Measurements from ENCODE around the gene TNFRSF25. TPM values are rescaled to one million over a fixed set of nuclear protein-coding genes. Genes with fewer than 3 reads are reported as not detected.

TNFRSF25 gene
- total RNA-seq, 1 donor from 2014 or later, result 26.1 TPM

- DNase-seq (ENCODE audit: low read depth, low spot score), result no peak
- H3K36me3 Mint-ChIP-seq (ENCODE audit: low read depth), result no peaks in the 10 kb centered on the region
- no peaks in the 10 kb centered on the region for H3K9me3 Mint-ChIP-seq
- H3K27ac Mint-ChIP-seq (ENCODE audit: unreplicated experiment), result peak overlapping the region; percentile 78
- peaks cover 9% of the 10 kb centered on the region for H3K4me1 Mint-ChIP-seq
- peak overlapping the region; percentile 15 for H3K4me3 Mint-ChIP-seq
- H3K27me3 Mint-ChIP-seq (ENCODE audit: low read depth), result no peaks in the 10 kb centered on the region
- TF ChIP-seq CTCF (conservative IDR thresholded peaks at IDR 0.05), result no peak
These were observed 45.7 kb upstream of the TNFRSF25 start for GRCh38 chr1:6511561-6512244.

- Mint-ChIP-seq H3K27ac (ENCODE audit: unreplicated experiment) (peak overlapping the region; percentile 19), H3K9me3 (no peaks in the 10 kb centered on the region), H3K36me3 (ENCODE audit: low read depth) (no peaks in the 10 kb centered on the region), H3K4me3 (no peak overlapping the region), H3K4me1 (peaks cover 14% of the 10 kb centered on the region), H3K27me3 (ENCODE audit: low read depth) (no peaks in the 10 kb centered on the region)
- no peak for DNase-seq (ENCODE audit: low read depth, low spot score)
- no peak for TF ChIP-seq CTCF (conservative IDR thresholded peaks at IDR 0.05)
These were observed 45.1 kb upstream of the TNFRSF25 start for GRCh38 chr1:6511056-6511455.

GRCh38 chr1:6510493-6510892, 44.5 kb upstream of the TNFRSF25 start:
- Mint-ChIP-seq H3K27me3 (ENCODE audit: low read depth) (no peaks in the 10 kb centered on the region), H3K4me3 (no peak overlapping the region), H3K9me3 (no peaks in the 10 kb centered on the region), H3K27ac (ENCODE audit: unreplicated experiment) (no peak overlapping the region), H3K4me1 (peaks cover 14% of the 10 kb centered on the region), H3K36me3 (ENCODE audit: low read depth) (no peaks in the 10 kb centered on the region)
- no peak for TF ChIP-seq CTCF (conservative IDR thresholded peaks at IDR 0.05)
- DNase-seq (ENCODE audit: low read depth, low spot score), result no peak

GRCh38 chr1:6509919-6510291, 43.9 kb upstream of the TNFRSF25 start:
- no peak for TF ChIP-seq CTCF (conservative IDR thresholded peaks at IDR 0.05)
- no peaks in the 10 kb centered on the region for H3K27me3 Mint-ChIP-seq (ENCODE audit: low read depth)
- DNase-seq (ENCODE audit: low read depth, low spot score), result no peak
- H3K9me3 Mint-ChIP-seq, result no peaks in the 10 kb centered on the region
- H3K36me3 Mint-ChIP-seq (ENCODE audit: low read depth), result no peaks in the 10 kb centered on the region
- peaks cover 18% of the 10 kb centered on the region for H3K4me1 Mint-ChIP-seq
- peak overlapping the region; percentile 19 for H3K27ac Mint-ChIP-seq (ENCODE audit: unreplicated experiment)
- no peak overlapping the region for H3K4me3 Mint-ChIP-seq

- no peak for DNase-seq (ENCODE audit: low read depth, low spot score)
- no peaks in the 10 kb centered on the region for H3K36me3 Mint-ChIP-seq (ENCODE audit: low read depth)
- H3K4me1 Mint-ChIP-seq, result peaks cover 18% of the 10 kb centered on the region
- H3K9me3 Mint-ChIP-seq, result no peaks in the 10 kb centered on the region
- H3K27ac Mint-ChIP-seq (ENCODE audit: unreplicated experiment), result no peak overlapping the region
- H3K27me3 Mint-ChIP-seq (ENCODE audit: low read depth), result no peaks in the 10 kb centered on the region
- no peak for TF ChIP-seq CTCF (conservative IDR thresholded peaks at IDR 0.05)
- no peak overlapping the region for H3K4me3 Mint-ChIP-seq
These were observed 43.4 kb upstream of the TNFRSF25 start for GRCh38 chr1:6509220-6509918.

Measured in neural crest cell (in vitro differentiated cells).